Rectal smooth muscle tissue (tissue), 1 donor: ENCODE results near the gene PMF1.
"Not testable (repeated sequence)": the region's sequence is repeated elsewhere in the genome, so short reads cannot be mapped to it uniquely, and the experiment has no call there.

ENCODE experiments used
- H3K27ac ChIP-seq: one replicate; pipeline ENCODE4 v1.7.0; 2013; ENCODE audit warnings: low read depth, low read length, inconsistent platforms
- H3K27me3 ChIP-seq: one replicate; pipeline ENCODE4 v1.7.0; 2013; ENCODE audit warnings: low read length; ENCODE audit not compliant: control insufficient read depth, insufficient read depth
- H3K36me3 ChIP-seq: one replicate; pipeline ENCODE4 v1.7.0; 2013; ENCODE audit warnings: low read length; ENCODE audit not compliant: control insufficient read depth, insufficient read depth
- H3K4me1 ChIP-seq: one replicate; pipeline ENCODE4 v1.7.0; 2013; ENCODE audit warnings: low read length; ENCODE audit not compliant: control insufficient read depth, insufficient read depth
- H3K4me3 ChIP-seq: one replicate; pipeline ENCODE4 v1.7.0; 2013; ENCODE audit warnings: low read length
- H3K9ac ChIP-seq: one replicate; pipeline ENCODE4 v1.7.0; 2013; ENCODE audit warnings: low read length

Gene PMF1

DNA sequence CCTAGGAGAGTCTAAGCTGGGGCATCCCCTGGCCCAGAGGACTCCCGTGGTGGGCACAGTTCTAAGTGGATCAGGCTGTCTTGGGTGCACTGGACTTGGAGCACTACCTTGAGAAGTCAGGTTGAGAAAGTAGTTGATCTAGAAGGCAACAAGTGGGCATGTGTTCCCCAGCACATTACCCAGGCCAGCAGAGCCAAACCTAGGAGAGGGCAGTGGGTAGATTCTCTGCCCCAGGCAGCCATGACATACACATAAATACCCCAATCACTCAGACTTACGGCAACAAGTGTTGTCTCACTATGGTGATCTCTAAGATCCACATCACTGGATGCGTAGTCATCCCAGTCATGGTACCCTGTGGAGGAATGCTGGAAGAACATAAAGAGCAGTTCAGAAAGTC lies 1.6 kb upstream of the PMF1 start:
- Histone ChIP-seq H3K27ac (no peak overlapping the region), H3K36me3 (peaks cover 13% of the 10 kb centered on the region), H3K4me1 (peaks cover 11% of the 10 kb centered on the region), H3K27me3 (no peaks in the 10 kb centered on the region), H3K4me3 (no peak overlapping the region), H3K9ac (no peak overlapping the region)

DNA sequence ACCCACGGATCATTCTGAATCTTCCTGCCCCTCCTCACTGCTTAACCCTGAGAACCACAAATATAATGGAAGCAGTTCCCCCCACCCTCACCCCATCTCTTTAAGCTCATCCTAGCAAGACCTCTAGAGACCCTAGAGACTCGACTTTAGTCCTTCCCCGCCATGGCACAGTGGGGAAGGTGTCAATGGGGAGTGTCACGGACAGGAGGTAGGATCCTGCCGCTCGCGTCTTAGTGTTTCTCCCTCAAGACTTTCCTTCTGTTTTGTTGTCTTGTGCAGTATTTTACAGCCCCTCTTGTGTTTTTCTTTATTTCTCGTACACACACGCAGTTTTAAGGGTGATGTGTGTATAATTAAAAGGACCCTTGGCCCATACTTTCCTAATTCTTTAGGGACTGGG lies 677 bp upstream of the PMF1 start:
- Histone ChIP-seq H3K4me3 (peak overlapping the region; percentile 95), H3K27me3 (no peaks in the 10 kb centered on the region), H3K4me1 (peaks cover 11% of the 10 kb centered on the region), H3K36me3 (peaks cover 13% of the 10 kb centered on the region), H3K27ac (peak overlapping the region; percentile 98), H3K9ac (peak overlapping the region; percentile 62)

DNA sequence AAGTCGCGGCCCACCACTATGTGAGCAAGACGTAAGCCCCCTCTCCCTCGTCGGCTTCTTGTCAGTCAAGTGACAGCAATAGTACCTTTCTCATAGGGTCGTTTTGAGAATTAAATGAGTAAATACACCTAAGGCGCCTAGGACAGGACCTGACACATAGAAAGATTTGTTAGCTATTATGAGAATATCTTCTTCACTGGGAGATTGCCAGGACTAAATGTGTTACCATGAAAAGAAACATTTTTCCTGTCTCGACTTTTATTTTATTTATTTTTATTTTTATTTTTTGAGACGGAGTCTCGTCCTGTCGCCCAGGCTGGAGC lies 798 bp downstream of the PMF1 start:
- peak overlapping the region; percentile 95 for H3K4me3 ChIP-seq
- peaks cover 10% of the 10 kb centered on the region for H3K36me3 ChIP-seq
- peaks cover 11% of the 10 kb centered on the region for H3K4me1 ChIP-seq
- H3K27ac ChIP-seq = peak overlapping the region; percentile 98
- H3K9ac ChIP-seq = peak overlapping the region; percentile 99
- H3K27me3 ChIP-seq = no peaks in the 10 kb centered on the region

DNA sequence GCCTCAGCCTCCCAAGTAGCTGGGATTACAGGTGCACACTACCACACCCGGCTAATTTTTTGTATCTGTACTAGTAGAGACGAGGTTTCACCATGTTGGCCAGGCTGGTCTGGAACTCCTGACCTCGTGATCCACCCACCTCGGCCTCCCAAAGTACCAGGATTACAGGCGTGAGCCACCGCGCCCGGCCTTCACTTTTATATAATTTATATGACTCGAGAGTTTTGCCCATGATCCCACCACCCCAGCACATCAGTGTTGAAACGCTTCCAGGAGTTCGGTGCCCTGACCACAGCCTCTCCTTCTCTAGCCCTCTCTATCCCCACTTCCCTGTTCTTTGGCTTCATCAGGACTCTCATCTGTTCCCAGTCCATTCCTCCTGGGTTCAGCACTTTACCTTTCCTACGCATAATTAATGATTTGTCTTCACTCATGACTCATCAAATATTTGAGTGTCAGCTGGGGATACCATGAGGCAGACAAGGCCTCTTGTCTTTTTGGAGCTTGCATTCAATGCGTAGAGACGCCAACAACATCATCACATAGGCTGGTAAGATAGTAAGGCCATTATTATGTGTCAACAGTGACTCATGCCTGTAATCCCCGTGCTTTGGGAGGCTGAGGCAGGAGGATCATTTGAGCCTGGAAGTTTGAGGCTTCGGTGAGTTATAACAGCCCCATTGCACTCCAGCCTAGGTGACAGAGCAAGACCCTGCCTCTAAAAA lies 1.4 kb downstream of the PMF1 start:
- peak overlapping the region; percentile 98 for H3K27ac ChIP-seq
- H3K9ac ChIP-seq = no peak overlapping the region
- peak overlapping the region; percentile 95 for H3K4me3 ChIP-seq
- H3K4me1 ChIP-seq = peaks cover 11% of the 10 kb centered on the region
- no peaks in the 10 kb centered on the region for H3K27me3 ChIP-seq
- peaks cover 5% of the 10 kb centered on the region for H3K36me3 ChIP-seq

DNA sequence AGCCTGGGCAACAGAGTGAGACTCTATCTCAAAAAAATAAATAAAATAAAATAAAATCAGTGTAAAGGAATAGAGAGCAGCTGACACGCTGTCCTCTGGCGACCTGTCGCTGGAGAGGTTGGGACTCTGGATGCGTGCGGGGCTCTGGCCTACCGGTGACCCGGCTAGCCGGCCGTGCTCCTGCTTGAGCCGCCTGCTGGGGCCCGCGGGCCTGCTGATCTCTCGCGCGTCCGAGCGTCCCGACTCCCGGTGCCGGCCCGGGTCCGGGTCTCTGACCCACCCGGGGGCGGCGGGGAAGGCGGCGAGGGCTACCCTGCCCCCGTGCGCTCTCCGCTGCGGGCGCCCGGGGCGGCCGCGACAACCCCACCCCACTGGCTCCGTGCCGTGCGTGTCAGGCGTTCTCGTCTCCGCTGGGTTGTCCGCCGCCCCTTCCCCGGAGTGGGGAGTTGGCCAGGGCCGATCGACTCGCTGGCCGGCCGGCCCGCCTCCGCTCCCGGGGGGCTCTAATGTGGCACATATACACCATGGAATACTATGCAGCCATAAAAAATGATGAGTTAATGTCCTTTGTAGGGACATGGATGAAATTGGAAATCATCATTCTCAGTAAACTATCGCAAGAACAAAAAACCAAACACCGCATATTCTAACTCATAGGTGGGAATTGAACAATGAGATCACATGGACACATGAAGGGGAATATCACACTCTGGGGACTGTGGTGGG lies 3.7 kb downstream of the PMF1 start:
- H3K36me3 ChIP-seq, H3K4me3 ChIP-seq, H3K9ac ChIP-seq, H3K27ac ChIP-seq, H3K27me3 ChIP-seq: not testable (repeated sequence)
- H3K4me1 ChIP-seq = peaks cover 11% of the 10 kb centered on the region

DNA sequence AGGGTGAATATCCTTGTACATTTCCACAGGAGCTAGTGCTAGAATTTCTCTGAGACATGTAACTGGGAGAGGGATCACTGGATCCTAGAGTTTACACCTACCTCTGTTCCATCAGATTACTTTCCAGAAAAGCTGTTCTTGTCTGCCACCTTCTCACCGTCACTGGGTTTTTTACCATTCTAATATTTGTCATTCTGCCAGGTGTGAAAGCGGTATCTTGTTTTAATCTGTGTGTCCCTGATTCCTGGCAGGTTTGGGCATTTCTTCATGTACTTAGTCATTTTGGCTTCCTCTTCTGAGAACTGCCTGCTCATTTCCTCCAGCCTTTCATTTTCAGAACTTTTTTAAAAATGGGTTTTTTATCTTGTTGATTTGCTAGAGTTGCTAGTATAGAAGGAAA lies 5.1 kb downstream of the PMF1 start:
- Histone ChIP-seq H3K27ac (no peak overlapping the region), H3K4me3 (no peak overlapping the region), H3K4me1 (peaks cover 6% of the 10 kb centered on the region), H3K9ac (no peak overlapping the region), H3K27me3 (no peaks in the 10 kb centered on the region), H3K36me3 (peaks cover 12% of the 10 kb centered on the region)

DNA sequence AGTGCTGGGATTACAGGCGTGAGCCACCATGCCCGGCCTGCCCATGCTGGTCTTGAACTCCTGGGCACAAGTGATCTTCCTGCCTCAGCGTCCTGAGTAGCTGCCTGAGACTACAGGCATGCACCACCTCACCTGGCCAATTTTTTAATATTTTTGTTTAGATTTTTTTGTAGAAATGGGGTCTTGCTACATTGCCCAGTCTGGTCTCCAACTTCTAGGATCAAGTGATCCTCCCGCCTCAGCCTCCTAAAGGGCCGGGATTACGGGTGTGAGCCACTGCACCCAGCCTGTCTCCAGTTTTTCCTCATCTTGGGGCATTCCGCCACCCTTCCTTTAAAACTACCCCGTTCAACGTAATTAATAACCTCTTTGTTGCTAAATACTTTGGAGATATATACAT lies 7.4 kb downstream of the PMF1 start:
- H3K36me3 ChIP-seq = peaks cover 20% of the 10 kb centered on the region
- no peaks in the 10 kb centered on the region for H3K4me1 ChIP-seq
- H3K27me3 ChIP-seq = no peaks in the 10 kb centered on the region
- H3K4me3 ChIP-seq = no peak overlapping the region
- H3K27ac ChIP-seq = no peak overlapping the region
- H3K9ac ChIP-seq = no peak overlapping the region

DNA sequence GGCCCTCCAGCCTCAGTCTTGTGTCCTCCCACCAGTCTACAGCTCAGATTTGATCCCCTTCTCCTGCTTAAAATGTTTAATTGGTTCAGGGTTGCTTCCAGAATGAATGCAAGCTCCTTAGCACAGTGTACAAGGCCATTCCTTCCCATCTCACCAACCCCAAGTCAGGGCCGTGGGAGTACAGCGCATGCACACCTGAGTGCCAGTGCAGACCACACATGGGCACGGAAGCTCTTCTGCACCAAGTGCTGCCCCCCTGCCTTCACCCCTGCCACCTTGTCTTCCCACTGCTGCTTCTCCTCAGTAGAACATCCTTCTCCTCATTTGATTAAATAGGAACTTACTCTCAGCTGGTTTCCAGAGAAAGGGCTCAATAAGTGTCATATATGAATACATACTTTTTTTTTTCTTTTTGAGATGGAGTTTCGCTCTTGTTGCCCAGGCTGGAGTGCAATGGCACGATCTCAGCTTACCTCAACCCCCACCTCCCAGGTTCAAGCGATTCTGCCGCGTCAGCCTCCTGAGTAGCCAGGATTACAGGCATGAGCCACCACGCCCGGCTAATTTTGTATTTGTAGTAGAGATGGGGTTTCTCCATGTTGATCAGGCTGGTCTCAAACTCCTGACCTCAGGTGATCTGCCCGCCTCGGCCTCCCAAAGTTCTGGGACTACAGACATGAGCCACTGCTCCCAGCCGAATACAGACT lies 9.3 kb downstream of the PMF1 start:
- Histone ChIP-seq H3K36me3 (peaks cover 22% of the 10 kb centered on the region), H3K27ac (no peak overlapping the region), H3K4me1 (no peaks in the 10 kb centered on the region), H3K27me3 (no peaks in the 10 kb centered on the region), H3K4me3 (no peak overlapping the region), H3K9ac (no peak overlapping the region)

DNA sequence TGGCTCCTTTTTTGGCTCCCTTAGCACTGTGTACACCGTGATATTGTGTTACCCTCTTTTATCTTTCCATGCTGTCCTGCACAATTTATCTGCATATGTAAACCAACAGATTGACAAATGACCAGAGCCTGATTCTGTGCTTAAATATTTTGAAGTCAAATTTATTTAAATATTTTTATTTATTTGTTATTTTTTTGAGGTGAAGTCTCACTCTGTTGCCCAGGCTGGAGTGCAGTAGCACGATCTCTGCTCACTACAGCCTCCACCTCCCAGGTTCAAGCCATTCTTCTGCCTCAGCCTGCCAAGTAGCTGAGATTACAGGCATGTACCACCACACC lies 12.8 kb downstream of the PMF1 start:
- Histone ChIP-seq H3K27me3 (no peaks in the 10 kb centered on the region), H3K27ac (no peak overlapping the region), H3K4me1 (peaks cover 7% of the 10 kb centered on the region), H3K4me3 (no peak overlapping the region), H3K36me3 (peaks cover 22% of the 10 kb centered on the region), H3K9ac (no peak overlapping the region)

DNA sequence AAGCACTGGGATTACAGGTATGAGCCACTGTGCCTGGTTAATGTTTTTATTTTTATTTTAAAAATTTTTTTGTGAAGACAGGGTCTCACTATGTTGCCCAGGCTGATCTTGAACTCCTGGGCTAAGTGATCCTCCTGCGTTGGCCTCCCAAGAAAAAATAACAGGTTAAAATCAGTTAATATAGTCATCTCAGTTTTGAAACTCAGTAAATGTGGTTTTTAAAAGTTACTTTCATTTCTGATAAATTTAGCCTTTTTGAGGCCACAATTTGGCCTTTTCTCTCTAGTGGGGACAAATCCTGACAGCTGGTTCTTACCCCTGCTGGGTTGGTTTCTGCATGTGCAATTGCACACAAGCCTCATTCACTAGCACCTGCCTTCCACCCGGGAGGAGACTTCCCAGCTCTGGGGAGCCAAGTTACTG lies 13.3 kb downstream of the PMF1 start:
- peaks cover 7% of the 10 kb centered on the region for H3K4me1 ChIP-seq
- H3K27ac ChIP-seq = no peak overlapping the region
- peaks cover 19% of the 10 kb centered on the region for H3K36me3 ChIP-seq
- H3K27me3 ChIP-seq = no peaks in the 10 kb centered on the region
- H3K4me3 ChIP-seq = no peak overlapping the region
- H3K9ac ChIP-seq = no peak overlapping the region

DNA sequence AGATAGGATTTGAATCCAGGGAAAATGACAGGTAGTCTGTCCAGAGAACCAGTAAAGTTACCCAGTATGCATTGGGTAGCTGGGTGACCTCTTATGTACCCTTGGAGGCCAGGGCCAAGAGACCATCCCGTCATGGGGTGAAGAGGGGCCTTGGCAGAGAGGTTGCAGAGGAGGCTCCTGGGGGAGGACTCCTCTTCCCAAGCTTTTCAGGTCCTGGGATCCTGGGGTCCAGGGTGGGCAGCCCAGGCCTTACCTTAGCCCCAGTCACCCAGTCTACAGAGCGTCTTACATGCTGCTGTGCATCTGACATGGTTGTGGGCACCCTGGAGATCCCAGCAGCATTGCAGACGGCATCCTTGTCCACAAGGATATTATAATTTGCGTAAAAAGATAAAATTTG lies 14.0 kb downstream of the PMF1 start:
- no peak overlapping the region for H3K27ac ChIP-seq

DNA sequence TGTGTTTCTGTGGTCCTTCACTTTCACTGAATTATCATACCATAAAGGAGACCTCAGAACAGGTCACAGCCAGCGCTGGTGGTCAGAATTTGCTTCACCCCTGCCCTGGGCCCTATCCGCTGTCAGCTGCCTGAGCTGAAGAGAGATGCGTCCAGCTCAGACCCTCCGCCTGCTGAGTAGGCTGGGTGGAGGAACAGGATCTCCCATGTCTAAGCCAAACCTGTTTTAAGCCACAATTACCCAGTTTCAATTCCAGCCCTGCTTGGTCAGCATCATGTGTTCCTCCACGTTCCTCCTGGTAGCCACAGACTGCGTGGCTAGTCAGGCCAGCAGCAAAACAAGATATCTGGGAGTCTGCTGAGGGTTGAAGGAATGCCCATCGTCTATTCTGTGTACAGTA lies 15.7 kb downstream of the PMF1 start:
- Histone ChIP-seq H3K9ac (no peak overlapping the region), H3K27me3 (no peaks in the 10 kb centered on the region), H3K4me1 (peaks cover 7% of the 10 kb centered on the region), H3K36me3 (peaks cover 5% of the 10 kb centered on the region), H3K27ac (no peak overlapping the region), H3K4me3 (no peak overlapping the region)

More for the DNA sequence above, 14.0 kb downstream of the PMF1 start:
- no peak overlapping the region for H3K9ac ChIP-seq
- H3K27me3 ChIP-seq = no peaks in the 10 kb centered on the region
- H3K4me3 ChIP-seq = no peak overlapping the region
- peaks cover 7% of the 10 kb centered on the region for H3K4me1 ChIP-seq
- H3K36me3 ChIP-seq = peaks cover 15% of the 10 kb centered on the region
